LNCAP (cell line): Measurements from ENCODE around the gene TMTC4.

Experiments used
- TF ChIP-seq, protein P1 (sequence below): fragments of 450-650 bp; IDR thresholded peaks from 2 replicates; pipeline ENCODE4 v1.5.1; 2017; ENCODE audit warnings: mild to moderate bottlenecking

TMTC4 gene, protein sequence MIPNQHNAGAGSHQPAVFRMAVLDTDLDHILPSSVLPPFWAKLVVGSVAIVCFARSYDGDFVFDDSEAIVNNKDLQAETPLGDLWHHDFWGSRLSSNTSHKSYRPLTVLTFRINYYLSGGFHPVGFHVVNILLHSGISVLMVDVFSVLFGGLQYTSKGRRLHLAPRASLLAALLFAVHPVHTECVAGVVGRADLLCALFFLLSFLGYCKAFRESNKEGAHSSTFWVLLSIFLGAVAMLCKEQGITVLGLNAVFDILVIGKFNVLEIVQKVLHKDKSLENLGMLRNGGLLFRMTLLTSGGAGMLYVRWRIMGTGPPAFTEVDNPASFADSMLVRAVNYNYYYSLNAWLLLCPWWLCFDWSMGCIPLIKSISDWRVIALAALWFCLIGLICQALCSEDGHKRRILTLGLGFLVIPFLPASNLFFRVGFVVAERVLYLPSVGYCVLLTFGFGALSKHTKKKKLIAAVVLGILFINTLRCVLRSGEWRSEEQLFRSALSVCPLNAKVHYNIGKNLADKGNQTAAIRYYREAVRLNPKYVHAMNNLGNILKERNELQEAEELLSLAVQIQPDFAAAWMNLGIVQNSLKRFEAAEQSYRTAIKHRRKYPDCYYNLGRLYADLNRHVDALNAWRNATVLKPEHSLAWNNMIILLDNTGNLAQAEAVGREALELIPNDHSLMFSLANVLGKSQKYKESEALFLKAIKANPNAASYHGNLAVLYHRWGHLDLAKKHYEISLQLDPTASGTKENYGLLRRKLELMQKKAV

DNA sequence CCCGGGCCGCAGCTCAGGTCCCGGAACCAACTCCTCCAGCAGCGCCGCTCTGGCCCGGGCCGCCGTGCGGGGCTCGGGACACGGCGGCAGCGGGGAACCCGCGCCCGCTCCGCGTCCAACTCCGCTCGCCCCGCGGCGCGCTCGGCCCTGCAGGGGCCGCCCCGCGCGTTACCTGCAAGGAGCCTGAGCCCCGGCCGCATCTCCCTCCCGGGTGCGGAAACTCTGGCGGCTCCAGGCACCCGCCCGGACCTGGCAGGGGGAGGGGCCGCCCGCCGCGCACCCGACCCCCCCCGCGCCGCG, at the start of gene TMTC4:
Gene TMTC4 (minus strand): TSS at position 224 of the 300 bp plus-strand sequence. CDS start 4,433 bp downstream, outside the sequence.
- TF ChIP-seq, protein P1, sequence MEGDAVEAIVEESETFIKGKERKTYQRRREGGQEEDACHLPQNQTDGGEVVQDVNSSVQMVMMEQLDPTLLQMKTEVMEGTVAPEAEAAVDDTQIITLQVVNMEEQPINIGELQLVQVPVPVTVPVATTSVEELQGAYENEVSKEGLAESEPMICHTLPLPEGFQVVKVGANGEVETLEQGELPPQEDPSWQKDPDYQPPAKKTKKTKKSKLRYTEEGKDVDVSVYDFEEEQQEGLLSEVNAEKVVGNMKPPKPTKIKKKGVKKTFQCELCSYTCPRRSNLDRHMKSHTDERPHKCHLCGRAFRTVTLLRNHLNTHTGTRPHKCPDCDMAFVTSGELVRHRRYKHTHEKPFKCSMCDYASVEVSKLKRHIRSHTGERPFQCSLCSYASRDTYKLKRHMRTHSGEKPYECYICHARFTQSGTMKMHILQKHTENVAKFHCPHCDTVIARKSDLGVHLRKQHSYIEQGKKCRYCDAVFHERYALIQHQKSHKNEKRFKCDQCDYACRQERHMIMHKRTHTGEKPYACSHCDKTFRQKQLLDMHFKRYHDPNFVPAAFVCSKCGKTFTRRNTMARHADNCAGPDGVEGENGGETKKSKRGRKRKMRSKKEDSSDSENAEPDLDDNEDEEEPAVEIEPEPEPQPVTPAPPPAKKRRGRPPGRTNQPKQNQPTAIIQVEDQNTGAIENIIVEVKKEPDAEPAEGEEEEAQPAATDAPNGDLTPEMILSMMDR, result no peak

DNA sequence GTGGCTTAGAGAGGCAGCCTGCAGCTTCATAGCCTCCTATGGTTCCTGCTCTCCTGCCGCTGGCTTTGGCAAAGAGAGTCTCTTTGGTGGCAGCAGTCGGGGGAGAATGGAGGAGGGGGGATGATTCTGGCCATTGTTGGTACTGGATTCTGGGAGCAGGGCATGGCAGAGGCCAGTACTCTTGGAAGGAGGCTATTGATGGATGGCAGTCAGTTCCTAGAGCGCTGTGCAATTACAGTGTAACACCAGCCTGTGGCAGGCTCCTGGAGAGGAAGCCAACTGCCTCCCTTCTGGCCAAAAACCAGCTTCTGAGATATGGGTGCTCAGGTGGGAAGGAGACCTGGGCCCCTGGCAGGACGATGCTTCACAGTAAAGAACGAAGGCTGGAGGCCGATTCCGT, 47.9 kb upstream of the TMTC4 start:
- TF ChIP-seq, protein P1, result no peak

DNA sequence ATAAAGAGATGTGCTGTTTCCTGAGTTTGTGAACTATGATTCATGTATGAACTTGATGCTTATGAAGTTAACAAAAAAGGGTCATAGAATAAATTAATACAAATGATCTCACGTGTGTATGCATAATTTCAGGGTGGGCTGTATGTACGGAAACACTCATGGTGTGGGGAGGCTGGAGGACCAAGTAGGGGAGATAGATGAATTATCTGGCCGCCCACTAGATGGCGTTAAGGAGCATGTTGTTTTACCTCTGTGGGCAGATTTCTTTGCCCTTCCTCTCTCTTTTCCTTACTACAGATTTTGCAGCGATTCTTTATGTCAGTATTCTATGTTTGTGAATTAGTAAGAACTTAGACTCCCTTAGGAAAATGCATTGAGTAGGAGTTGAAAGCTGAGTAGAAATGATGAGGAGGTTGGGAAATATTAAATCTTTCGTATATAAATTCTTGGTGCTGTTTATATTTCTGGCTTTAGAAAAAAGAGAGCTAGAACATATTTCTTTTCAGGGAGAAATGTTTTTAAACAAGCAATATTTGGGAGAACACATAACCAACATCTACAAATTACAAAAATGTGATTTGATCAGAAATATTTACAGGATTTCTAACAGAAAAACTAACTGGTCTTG, 47.4 kb upstream of the TMTC4 start:
- TF ChIP-seq, protein P1, result peak; percentile 68

DNA sequence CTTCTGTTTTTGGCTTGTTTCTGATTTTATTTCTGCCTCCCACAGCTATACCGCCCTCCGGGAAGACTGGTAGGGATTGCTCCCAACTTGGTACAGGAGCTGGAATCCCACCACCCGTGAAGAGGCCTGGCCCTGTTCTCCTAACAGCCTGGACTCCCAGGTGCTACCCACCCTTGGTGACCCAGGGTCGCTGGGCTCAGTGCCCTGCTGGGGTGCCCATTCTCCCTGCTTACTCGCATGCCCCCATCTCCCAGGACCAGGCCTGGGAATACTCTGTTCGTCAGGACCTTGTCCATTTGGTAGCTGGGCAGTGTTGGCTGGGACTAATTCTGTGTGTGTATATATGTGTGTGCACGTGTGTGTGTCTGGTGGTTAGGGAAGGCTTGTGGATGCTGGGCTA, 41.0 kb upstream of the TMTC4 start:
- TF ChIP-seq, protein P1, result no peak

DNA sequence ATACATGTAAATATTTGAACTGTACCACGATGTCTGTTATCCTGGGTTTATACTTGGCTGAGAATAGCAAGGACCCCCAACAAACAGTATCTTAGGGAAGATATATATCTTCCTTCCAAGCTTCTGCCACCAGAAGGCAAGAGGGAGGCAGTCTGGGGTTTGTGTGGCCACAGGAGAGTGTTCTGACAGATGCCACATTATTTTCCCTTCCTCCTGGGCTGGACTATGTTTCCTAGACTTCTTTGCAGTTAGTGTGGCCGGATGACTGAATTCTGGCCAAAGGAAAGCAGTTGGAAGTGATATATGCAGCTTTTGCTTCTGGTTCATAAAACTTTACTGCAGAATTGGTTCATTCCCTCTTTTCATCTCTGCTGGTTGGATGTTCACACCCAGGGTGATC, 39.9 kb upstream of the TMTC4 start:
- TF ChIP-seq, protein P1, result no peak

DNA sequence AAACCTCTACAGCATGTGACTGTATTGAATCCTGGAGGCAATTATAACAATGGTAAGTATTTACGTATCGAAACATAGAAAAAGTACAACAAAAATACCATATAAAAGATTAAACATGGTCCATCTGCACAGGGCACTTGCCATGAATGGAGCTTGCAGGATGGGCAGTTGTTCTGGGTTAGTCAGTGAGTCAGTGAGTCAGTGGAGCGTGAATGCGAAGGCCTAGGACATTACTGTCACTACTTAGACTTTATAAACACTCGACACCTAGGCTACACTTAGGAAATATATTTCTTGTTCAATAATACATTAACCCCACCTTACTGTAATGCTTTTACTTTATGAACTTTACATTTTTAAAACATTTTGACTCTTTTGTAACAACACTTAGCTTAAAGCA, 35.6 kb upstream of the TMTC4 start:
- TF ChIP-seq, protein P1, result no peak

DNA sequence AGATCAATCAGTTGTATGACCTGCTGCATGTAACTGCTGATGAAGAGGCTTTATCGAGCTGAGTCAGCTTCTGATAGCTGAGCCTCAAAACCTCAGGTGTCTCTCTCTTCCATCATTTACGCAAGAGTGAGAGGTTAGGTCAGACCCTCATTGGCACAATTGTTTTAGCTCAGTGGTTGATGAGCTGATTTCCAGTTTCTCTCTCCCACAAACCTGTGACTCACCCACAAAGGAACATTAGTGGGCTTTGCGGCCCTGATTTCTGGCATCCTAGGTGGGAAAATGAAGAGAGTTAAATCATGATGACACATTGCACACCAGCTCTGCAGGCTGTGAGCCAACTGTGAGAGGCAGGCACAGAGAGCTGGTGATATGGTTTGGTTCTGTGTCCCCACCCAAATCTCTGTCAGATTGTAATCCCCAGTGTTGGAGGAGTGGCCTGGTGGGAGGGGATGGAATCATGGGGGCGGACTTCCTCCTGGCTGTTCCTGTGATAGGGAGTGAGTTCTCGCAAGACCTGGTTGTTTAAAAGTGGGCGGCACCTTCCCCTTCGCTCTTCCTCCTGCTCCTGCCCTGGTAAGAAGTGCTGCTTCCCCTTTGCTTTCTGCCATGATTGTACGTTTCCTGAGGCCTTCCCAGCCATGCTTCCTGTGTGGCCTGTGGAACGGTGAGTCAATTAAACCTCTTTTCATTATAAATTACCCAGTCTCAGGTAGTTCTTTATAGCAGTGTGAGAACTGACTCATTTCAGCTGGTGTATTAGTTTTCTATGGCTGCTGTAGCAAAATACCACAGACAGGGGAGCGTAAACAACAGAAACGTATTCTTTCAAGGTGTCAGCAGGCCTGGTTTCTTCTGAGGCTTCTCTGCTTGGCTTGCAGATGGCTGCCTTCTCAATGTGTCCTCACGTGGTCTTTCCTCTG, 33.5 kb upstream of the TMTC4 start:
- TF ChIP-seq, protein P1, result no peak
